Activated T-cell treated with anti-CD3 and anti-CD28 coated beads, Interleukin-2, amount 50 U/mL, for 24 hours (primary cell): Measurements from ENCODE around the gene KDM5C.
A peak's percentile ranks its signal among the peaks of the same experiment; 100 is the strongest.

Experiments
- DNase-seq: peaks from one replicate; pipeline ENCODE4 v3.0.0-alpha.2; 2020
- H3K27ac Mint-ChIP-seq: 2 replicates; pipeline ENCODE4 v1.8.0; 2020; ENCODE audit warnings: mild to moderate bottlenecking, mixed read lengths
- H3K27me3 Mint-ChIP-seq: 2 replicates; pipeline ENCODE4 v1.8.0; 2020; ENCODE audit warnings: mixed read lengths
- H3K36me3 Mint-ChIP-seq: 2 replicates; pipeline ENCODE4 v1.8.0; 2020; ENCODE audit warnings: low read depth, mixed read lengths
- H3K4me1 Mint-ChIP-seq: 2 replicates; pipeline ENCODE4 v1.8.0; 2020; ENCODE audit warnings: low read depth, mixed read lengths
- H3K4me3 Mint-ChIP-seq: 2 replicates; pipeline ENCODE4 v1.8.0; 2020; ENCODE audit warnings: mild to moderate bottlenecking, moderate library complexity, mixed read lengths
- H3K9me3 Mint-ChIP-seq: 2 replicates; pipeline ENCODE4 v1.8.0; 2020; ENCODE audit warnings: mixed read lengths

The KDM5C gene

GRCh38 chrX:53236025-53236679 lies 11.1 kb upstream of the KDM5C start:
- DNase-seq: no peak
- Mint-ChIP-seq H3K4me3 (no peak overlapping the region), H3K27ac (no peak overlapping the region), H3K4me1 (peaks cover 13% of the 10 kb centered on the region), H3K9me3 (no peaks in the 10 kb centered on the region), H3K27me3 (peaks cover 28% of the 10 kb centered on the region), H3K36me3 (no peaks in the 10 kb centered on the region)

DNA sequence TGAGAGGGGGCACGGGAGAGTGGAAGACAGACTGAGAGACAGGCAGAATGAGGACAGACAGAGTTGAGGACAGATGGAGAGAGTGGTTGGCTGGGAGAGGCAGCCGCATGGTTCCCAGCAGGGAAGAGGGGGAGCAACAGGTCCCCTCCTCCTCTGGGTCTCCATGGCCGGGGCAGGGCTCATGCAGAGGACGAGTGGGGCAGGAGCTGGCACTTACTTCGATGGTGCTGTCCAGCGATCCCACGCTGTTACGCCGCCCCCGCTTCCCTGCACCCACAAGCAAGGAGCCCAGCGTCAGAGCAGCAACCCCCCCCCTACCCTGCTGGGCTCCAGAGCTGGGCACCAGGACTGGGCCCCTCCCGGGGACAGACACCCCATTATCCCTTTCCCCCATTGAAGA lies 10.6 kb upstream of the KDM5C start:
- peaks cover 34% of the 10 kb centered on the region for H3K27me3 Mint-ChIP-seq
- no peak overlapping the region for H3K4me3 Mint-ChIP-seq
- no peak for DNase-seq
- no peak overlapping the region for H3K27ac Mint-ChIP-seq
- no peaks in the 10 kb centered on the region for H3K36me3 Mint-ChIP-seq
- H3K4me1 Mint-ChIP-seq: peaks cover 13% of the 10 kb centered on the region
- H3K9me3 Mint-ChIP-seq: no peaks in the 10 kb centered on the region

DNA sequence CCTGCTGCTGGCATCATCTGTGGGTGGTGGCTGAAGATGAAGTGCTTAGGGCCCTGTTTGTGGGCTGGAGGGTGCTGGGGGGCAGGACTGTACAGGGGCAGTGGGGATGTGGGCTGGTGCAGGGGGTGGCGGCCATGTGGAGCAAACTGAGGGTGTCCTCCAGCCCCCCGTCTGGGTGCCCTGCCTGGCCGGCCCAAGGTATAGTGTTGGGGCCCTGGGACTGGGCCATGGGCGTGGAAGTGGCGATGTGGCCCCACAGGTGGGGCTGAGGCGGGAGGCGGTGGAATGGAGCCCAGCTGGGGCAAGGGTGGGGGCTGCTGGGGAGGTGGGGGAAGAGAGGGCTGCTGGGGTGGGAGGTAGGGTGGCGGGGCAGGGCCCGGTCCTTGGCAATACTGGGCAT lies 9.5 kb upstream of the KDM5C start:
- no peaks in the 10 kb centered on the region for H3K9me3 Mint-ChIP-seq
- H3K27me3 Mint-ChIP-seq: peaks cover 38% of the 10 kb centered on the region
- peaks cover 6% of the 10 kb centered on the region for H3K4me1 Mint-ChIP-seq
- H3K4me3 Mint-ChIP-seq: no peak overlapping the region
- DNase-seq: no peak
- no peak overlapping the region for H3K27ac Mint-ChIP-seq
- H3K36me3 Mint-ChIP-seq: no peaks in the 10 kb centered on the region

GRCh38 chrX:53233536-53233935 lies 8.5 kb upstream of the KDM5C start:
- Mint-ChIP-seq H3K4me1 (no peaks in the 10 kb centered on the region), H3K9me3 (no peaks in the 10 kb centered on the region), H3K27me3 (peaks cover 39% of the 10 kb centered on the region), H3K27ac (no peak overlapping the region), H3K4me3 (no peak overlapping the region), H3K36me3 (no peaks in the 10 kb centered on the region)
- DNase-seq: no peak

DNA sequence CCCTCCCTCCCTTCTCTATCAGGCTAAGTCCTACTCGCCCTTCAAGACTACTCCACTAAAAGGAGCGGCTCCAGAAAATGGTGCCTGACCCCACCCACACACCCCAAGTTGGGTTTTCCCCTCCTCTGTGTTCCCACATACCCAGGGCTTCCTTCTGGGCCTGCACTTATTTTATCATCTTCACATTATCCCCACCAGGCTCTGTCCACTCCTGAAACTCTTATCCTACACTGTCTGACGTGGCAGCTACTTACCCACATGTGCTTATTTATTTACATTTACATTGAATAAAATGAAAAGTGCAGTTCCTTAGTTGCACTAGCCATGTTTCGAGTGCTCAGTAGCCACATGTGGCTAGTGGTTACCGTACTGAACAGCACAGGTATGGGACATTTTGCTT lies 5.1 kb upstream of the KDM5C start:
- no peak for DNase-seq
- Mint-ChIP-seq H3K4me3 (no peak overlapping the region), H3K36me3 (peaks cover 1% of the 10 kb centered on the region), H3K9me3 (no peaks in the 10 kb centered on the region), H3K27me3 (peaks cover 36% of the 10 kb centered on the region), H3K4me1 (peaks cover 12% of the 10 kb centered on the region), H3K27ac (no peak overlapping the region)

DNA sequence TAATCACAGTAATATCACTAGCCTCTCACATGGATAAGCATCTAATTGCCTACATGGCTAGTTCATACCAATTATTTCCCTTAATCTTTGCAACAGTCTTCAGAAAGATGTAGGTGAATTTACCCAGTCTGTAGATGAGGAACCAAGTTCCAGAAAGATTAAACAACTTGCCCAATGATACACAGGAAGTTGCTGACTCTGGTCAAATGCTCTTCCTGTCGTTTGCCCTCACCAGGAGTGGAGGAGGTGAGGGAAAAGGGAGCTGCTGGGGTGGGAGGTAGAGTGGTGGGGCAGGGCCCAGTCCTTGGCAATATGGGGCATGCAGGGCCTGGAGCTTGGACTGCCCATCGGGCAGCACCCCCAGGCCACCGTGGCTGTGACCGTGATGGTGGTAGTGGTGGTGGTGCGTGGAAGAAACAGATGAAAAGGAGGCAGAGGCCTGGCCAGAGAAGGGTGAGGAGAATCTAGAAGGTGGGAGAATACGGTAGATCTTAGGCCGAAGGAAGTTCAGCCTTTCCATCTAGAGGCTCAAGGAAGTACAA lies 2.3 kb upstream of the KDM5C start:
- no peak for DNase-seq
- Mint-ChIP-seq H3K36me3 (peaks cover 29% of the 10 kb centered on the region), H3K4me3 (no peak overlapping the region), H3K4me1 (peaks cover 30% of the 10 kb centered on the region), H3K27ac (no peak overlapping the region), H3K9me3 (no peaks in the 10 kb centered on the region), H3K27me3 (peaks cover 23% of the 10 kb centered on the region)

DNA sequence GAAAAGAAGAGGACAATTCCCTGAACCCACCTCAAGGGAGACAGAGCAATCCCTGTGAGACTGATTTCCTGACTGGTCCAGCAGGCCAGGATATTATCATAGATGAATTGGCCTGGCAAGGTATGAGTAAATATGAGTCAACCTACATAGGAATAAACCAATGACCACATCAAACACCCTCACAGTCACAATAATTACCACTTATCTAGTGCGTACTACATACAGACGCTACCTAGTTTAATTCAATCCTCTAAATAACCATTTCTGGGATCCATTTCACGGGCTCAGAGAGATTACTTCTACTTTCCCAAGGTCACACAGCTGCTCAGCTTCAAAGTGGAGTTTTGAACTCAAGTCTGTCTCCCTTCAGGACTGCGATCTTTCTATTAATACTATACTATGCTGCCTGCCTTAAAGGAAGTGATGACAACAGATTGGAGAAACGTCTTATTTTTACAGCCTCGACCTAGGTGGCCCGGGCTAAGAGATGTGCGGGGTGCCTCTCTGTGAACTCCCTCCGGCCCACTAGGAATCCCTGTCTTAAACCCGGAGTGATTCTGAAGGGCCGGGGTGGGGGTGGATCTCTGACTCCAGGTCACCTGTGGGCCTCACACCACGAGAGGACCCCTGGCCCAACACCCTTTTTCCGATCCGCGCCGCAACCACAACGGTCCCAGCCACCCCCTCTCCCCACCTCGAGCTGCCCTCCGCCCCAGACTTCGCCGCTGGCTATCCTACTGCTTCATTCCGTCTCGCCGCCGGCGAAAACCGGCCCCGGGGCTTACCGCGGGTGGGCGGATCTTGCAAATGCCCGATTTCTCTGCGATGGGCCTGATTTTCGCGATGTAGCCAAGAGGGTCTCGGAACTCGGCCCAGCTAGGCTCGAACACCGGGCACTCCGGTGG lies 800 bp downstream of the KDM5C start:
- peaks cover 58% of the 10 kb centered on the region for H3K4me1 Mint-ChIP-seq
- no peaks in the 10 kb centered on the region for H3K27me3 Mint-ChIP-seq
- H3K4me3 Mint-ChIP-seq: peak overlapping the region; percentile 92
- H3K36me3 Mint-ChIP-seq: peaks cover 59% of the 10 kb centered on the region
- peak overlapping the region; percentile 100 for H3K27ac Mint-ChIP-seq
- no peaks in the 10 kb centered on the region for H3K9me3 Mint-ChIP-seq
- no peak for DNase-seq

GRCh38 chrX:53223068-53223693 lies 1.8 kb downstream of the KDM5C start:
- H3K27ac Mint-ChIP-seq: peak overlapping the region; percentile 100
- H3K4me3 Mint-ChIP-seq: peak overlapping the region; percentile 92
- no peaks in the 10 kb centered on the region for H3K27me3 Mint-ChIP-seq
- H3K36me3 Mint-ChIP-seq: peaks cover 68% of the 10 kb centered on the region
- H3K4me1 Mint-ChIP-seq: peaks cover 59% of the 10 kb centered on the region
- no peaks in the 10 kb centered on the region for H3K9me3 Mint-ChIP-seq
- no peak for DNase-seq

DNA sequence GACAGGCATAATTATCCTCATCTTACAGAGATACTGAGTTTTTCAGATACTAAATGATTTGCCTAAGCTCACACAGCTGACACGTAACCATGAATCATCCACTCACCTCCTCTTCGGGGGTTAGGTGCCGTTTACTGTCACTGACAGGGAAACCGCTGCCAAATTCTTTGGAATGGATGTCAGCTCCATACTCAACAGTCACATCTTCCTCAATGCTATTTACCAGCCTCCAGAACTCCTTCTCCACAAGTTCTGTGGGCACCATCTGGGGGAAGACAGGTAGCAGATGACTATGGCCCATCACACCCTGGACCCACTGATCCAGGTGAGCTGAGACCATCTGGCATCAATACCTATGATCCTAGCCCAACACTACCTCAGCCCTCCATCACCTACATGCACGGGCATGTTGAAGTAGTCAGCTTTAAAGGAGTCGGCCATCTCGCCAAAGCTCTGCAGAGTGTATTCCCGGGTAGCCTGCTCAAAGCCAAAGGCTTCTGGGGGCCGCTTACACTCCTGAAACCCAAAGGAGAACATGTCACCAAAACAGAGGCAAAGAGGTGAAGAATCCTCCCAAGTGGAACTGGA lies 13.5 kb downstream of the KDM5C start:
- peaks cover 85% of the 10 kb centered on the region for H3K36me3 Mint-ChIP-seq
- no peaks in the 10 kb centered on the region for H3K27me3 Mint-ChIP-seq
- H3K4me3 Mint-ChIP-seq: no peak overlapping the region
- no peak for DNase-seq
- H3K27ac Mint-ChIP-seq: peak overlapping the region; percentile 1
- peaks cover 1% of the 10 kb centered on the region for H3K4me1 Mint-ChIP-seq
- no peaks in the 10 kb centered on the region for H3K9me3 Mint-ChIP-seq

GRCh38 chrX:53196678-53197077 lies 28.3 kb downstream of the KDM5C start:
- peaks cover 94% of the 10 kb centered on the region for H3K36me3 Mint-ChIP-seq
- no peak overlapping the region for H3K4me3 Mint-ChIP-seq
- no peaks in the 10 kb centered on the region for H3K9me3 Mint-ChIP-seq
- no peaks in the 10 kb centered on the region for H3K4me1 Mint-ChIP-seq
- no peaks in the 10 kb centered on the region for H3K27me3 Mint-ChIP-seq
- DNase-seq: no peak
- no peak overlapping the region for H3K27ac Mint-ChIP-seq

DNA sequence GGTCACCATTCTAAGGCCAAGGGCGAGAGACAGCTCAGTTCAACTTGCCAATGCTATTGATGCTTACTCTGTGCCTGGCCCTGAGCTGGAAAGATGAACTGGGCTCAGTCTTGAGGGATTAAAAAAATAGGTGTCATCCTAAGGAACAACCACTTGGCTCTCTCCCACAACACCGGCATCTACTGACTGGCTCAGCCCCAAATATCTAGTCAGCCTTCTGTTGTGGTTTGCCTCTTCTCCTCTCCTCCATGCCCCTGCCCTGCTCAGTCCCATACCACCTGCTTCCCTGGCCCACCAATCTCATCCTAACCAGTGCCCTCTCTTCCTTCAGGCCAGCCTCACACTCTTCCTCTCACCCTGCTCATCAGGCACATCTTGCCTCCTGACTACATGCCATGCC lies 29.6 kb downstream of the KDM5C start:
- peak overlapping the region; percentile 56 for H3K27ac Mint-ChIP-seq
- no peak overlapping the region for H3K4me3 Mint-ChIP-seq
- H3K27me3 Mint-ChIP-seq: no peaks in the 10 kb centered on the region
- peaks cover 94% of the 10 kb centered on the region for H3K36me3 Mint-ChIP-seq
- H3K9me3 Mint-ChIP-seq: no peaks in the 10 kb centered on the region
- no peaks in the 10 kb centered on the region for H3K4me1 Mint-ChIP-seq
- DNase-seq: no peak

GRCh38 chrX:53194308-53194707 lies 30.7 kb downstream of the KDM5C start:
- no peaks in the 10 kb centered on the region for H3K9me3 Mint-ChIP-seq
- no peaks in the 10 kb centered on the region for H3K27me3 Mint-ChIP-seq
- H3K27ac Mint-ChIP-seq: peak overlapping the region; percentile 12
- no peak for DNase-seq
- H3K4me1 Mint-ChIP-seq: peaks cover 5% of the 10 kb centered on the region
- peaks cover 93% of the 10 kb centered on the region for H3K36me3 Mint-ChIP-seq
- no peak overlapping the region for H3K4me3 Mint-ChIP-seq

- H3K27me3 Mint-ChIP-seq: no peaks in the 10 kb centered on the region
Measured at GRCh38 chrX:53193093-53193492, 31.9 kb downstream of the KDM5C start.

GRCh38 chrX:53190363-53190960 lies 34.5 kb downstream of the KDM5C start:
- Mint-ChIP-seq H3K27ac (no peak overlapping the region), H3K4me1 (peaks cover 34% of the 10 kb centered on the region)

More at GRCh38 chrX:53193093-53193492, 31.9 kb downstream of the KDM5C start:
- DNase-seq: no peak
- Mint-ChIP-seq H3K4me3 (no peak overlapping the region), H3K9me3 (no peaks in the 10 kb centered on the region), H3K4me1 (peaks cover 17% of the 10 kb centered on the region), H3K36me3 (peaks cover 87% of the 10 kb centered on the region), H3K27ac (no peak overlapping the region)

More at GRCh38 chrX:53190363-53190960, 34.5 kb downstream of the KDM5C start:
- DNase-seq: no peak
- H3K27me3 Mint-ChIP-seq: no peaks in the 10 kb centered on the region
- H3K36me3 Mint-ChIP-seq: peaks cover 67% of the 10 kb centered on the region
- H3K4me3 Mint-ChIP-seq: no peak overlapping the region
- H3K9me3 Mint-ChIP-seq: no peaks in the 10 kb centered on the region
